HepG2 (cell line): Measurements from ENCODE around the gene DNMT3A. TPM values are rescaled to one million over a fixed set of nuclear protein-coding genes. Genes with fewer than 3 reads are reported as not detected.

Experiments used
- ATAC-seq: fragments of 200-7000 bp; cut with Tn5 transposase; 3 replicates; pipeline ENCODE4 v1.9.1; 2020; ENCODE audit warnings: mild to moderate bottlenecking, moderate library complexity
- BruUV-seq: library from RNA; stranded (reverse); fragments of 400-500 nt; replicated peaks from 2 replicates; lab custom pipeline; 2021; lab: Mats Ljungman, UMichigan
- CTCF ChIA-PET: fragments of 300-600 bp; formaldehyde crosslinking; extraction: SDS; loops from one replicate; lab custom pipeline; 2021; ENCODE audit warnings: low total read pairs, inconsistent platforms, low intra/inter-chr PET ratio; lab: Yijun Ruan, JAX
- POLR2A ChIA-PET: fragments of 350-600 bp; sonication (Branson Sonifier 250); formaldehyde crosslinking; loops from one replicate; lab custom pipeline; 2020; ENCODE audit warnings: antibody characterized with exemption, inconsistent platforms; lab: Yijun Ruan, JAX
- DNase-seq: peaks from one replicate; pipeline ENCODE4 v3.0.0-alpha.2; 2015; ENCODE audit warnings: low spot score
- FAIRE-seq: peaks from 3 replicates; lab custom pipeline; 2011; peaks lifted over from hg19 to GRCh38; lab: Jason Lieb, UNC
- H2AFZ ChIP-seq: one replicate; pipeline ENCODE4 v1.6.1; 2011; ENCODE audit warnings: low read length, inconsistent platforms
- H3K27ac ChIP-seq: fragments of 300-600 bp; 3 replicates; pipeline ENCODE4 v1.8.0; 2011; ENCODE audit warnings: mixed run types, mild to moderate bottlenecking, mixed read lengths, low read length, inconsistent platforms; ENCODE audit not compliant: insufficient read depth; ENCODE audit errors: extremely low read length
- H3K27me3 ChIP-seq, 2 experiments: fragments of 200-600 bp in 1 of 2; 2 replicates in 1 of 2; 3 replicates in 1 of 2; pipeline versions ENCODE4 v1.6.0 to v1.8.0; 2011; ENCODE audit warnings: low read length in 2 of 2, mild to moderate bottlenecking in 2 of 2, moderate library complexity in 2 of 2, inconsistent platforms in 1 of 2; ENCODE audit not compliant: insufficient read depth in 2 of 2, control insufficient read depth in 1 of 2
- H3K36me3 ChIP-seq, 2 experiments: fragments of 200-600 bp in 1 of 2; replicated peaks in 1 of 2; 2 replicates in 1 of 2; 3 replicates in 1 of 2; pipeline versions ENCODE4 v1.5.1 to v1.8.0; 2011; ENCODE audit warnings: low read length in 2 of 2, inconsistent platforms in 1 of 2; ENCODE audit not compliant: insufficient read depth in 2 of 2, control insufficient read depth in 1 of 2
- H3K4me1 ChIP-seq: 2 replicates; pipeline ENCODE4 v1.5.1; 2012; ENCODE audit warnings: low read length, inconsistent platforms; ENCODE audit not compliant: insufficient read depth
- H3K4me2 ChIP-seq: 2 replicates; pipeline ENCODE4 v1.6.0; 2011; ENCODE audit warnings: low read depth, low read length, inconsistent platforms
- H3K4me3 ChIP-seq, 3 experiments: fragments of 200-600 bp in 1 of 3; sonication (generic), shearing (Covaris generic) in 1 of 3; replicated peaks in 1 of 3; 2 replicates each; pipeline ENCODE4 v1.5.1; 2011 to 2016; ENCODE audit warnings: low read length in 3 of 3, inconsistent platforms in 2 of 3, low read depth in 2 of 3, mild to moderate bottlenecking in 2 of 3, control low read depth in 1 of 3, mixed read lengths in 1 of 3; ENCODE audit not compliant: insufficient read depth in 1 of 3
- H3K79me2 ChIP-seq: one replicate; pipeline ENCODE4 v1.6.1; 2011; ENCODE audit warnings: low read length, inconsistent platforms; ENCODE audit not compliant: insufficient read depth
- H3K9ac ChIP-seq: 2 replicates; pipeline ENCODE4 v1.6.0; 2011; ENCODE audit warnings: mild to moderate bottlenecking, low read depth, low read length, inconsistent platforms; ENCODE audit not compliant: insufficient read depth
- H3K9me3 ChIP-seq: 2 replicates; pipeline ENCODE4 v1.5.1; 2012; ENCODE audit warnings: mild to moderate bottlenecking, low read length
- H4K20me1 ChIP-seq: 2 replicates; pipeline ENCODE4 v1.6.0; 2011; ENCODE audit warnings: inconsistent platforms, mild to moderate bottlenecking, low read length, moderate library complexity; ENCODE audit not compliant: insufficient read depth
- KAT7 ChIP-seq: IDR thresholded peaks from 2 replicates; pipeline ENCODE4 v1.6.1; 2018; ENCODE audit warnings: borderline replicate concordance, missing compliant biosample characterization
- LCORL ChIP-seq, 2 experiments: fragments of 450-650 bp in 1 of 2; sonication (generic) in 1 of 2; formaldehyde crosslinking in 1 of 2; IDR thresholded peaks; 2 replicates each; pipeline versions ENCODE4 v1.5.0 to v1.6.1; 2017 to 2020; ENCODE audit warnings: antibody characterized with exemption in 1 of 2, missing genetic modification reagents in 1 of 2
- MBNL3 ChIP-seq: fragments of 250-450 bp; sonication (Bioruptor Pico); conservative IDR thresholded peaks from 2 replicates; pipeline ENCODE4 v1.8.0; 2022; ENCODE audit warnings: mild to moderate bottlenecking, inconsistent platforms
- NFRKB ChIP-seq: fragments of 450-650 bp; IDR thresholded peaks from 2 replicates; pipeline ENCODE4 v1.6.1; 2017
- PHF20 ChIP-seq: sonication (generic); formaldehyde crosslinking; IDR thresholded peaks from 2 replicates; pipeline ENCODE4 v1.5.0; 2020; ENCODE audit warnings: mild to moderate bottlenecking, missing genetic modification reagents
- ZFY ChIP-seq: sonication (generic); formaldehyde crosslinking; IDR thresholded peaks from 2 replicates; pipeline ENCODE4 v1.4.0; 2020; ENCODE audit warnings: missing genetic modification reagents
- ZNF788 ChIP-seq: sonication (generic); formaldehyde crosslinking; IDR thresholded peaks from 2 replicates; pipeline ENCODE4 v1.5.0; 2020; ENCODE audit warnings: mild to moderate bottlenecking, missing genetic modification reagents, borderline replicate concordance
- WGBS: methylation state at CpG from one replicate; pipeline ENCODE4 v1.1.6; 2017; ENCODE audit warnings: low lambda C conversion rate; 5-methylcytosine and 5-hydroxymethylcytosine counted together
- in situ Hi-C: cut with HindIII; loops from 2 replicates; pipeline ENCODE4 v1.10.0; 2017; ENCODE audit warnings: low pct_unique_long_range_greater_than_20kb; ENCODE audit not compliant: extremely low pct_ligation_motif_present
- intact Hi-C: fragments of 100-400 bp; cut with micrococcal nuclease; formaldehyde crosslinking; loops from one replicate; pipeline ENCODE4 v1.10.0; 2022; ENCODE audit not compliant: unreplicated experiment
- polyA plus RNA-seq, 8 experiments: library from polyadenylated mRNA; depleted of rRNA in 3 of 8; stranded (reverse) in 7 of 8; unstranded in 1 of 8; fragments of >200 nt; fragmentation: Illumina TruSeq in 4 of 8; extraction: Trizol in 4 of 8; gene quantifications; 2 replicates each; pipeline versions ENCODE4 v1.2.1 to v1.2.3, GENCODE V29; 2011 to 2016; ENCODE audit warnings: low read depth in 4 of 8, missing spikeins in 1 of 8, mixed read lengths in 1 of 8; ENCODE audit not compliant: insufficient read depth in 1 of 8
- total RNA-seq, 5 experiments: library from RNA; depleted of rRNA; stranded (reverse); fragments of >200 nt; fragmentation: Illumina TruSeq; extraction: Trizol; gene quantifications; 2 replicates each; pipeline ENCODE4 v1.2.3, GENCODE V29; 2016; ENCODE audit warnings: low read depth in 1 of 5
- TF ChIP-seq, protein P1 (sequence below): sonication (generic); formaldehyde crosslinking; IDR thresholded peaks from 2 replicates; pipeline ENCODE4 v1.4.0; 2020; ENCODE audit warnings: missing genetic modification reagents
- TF ChIP-seq, protein P2 (sequence below): sonication (generic); formaldehyde crosslinking; IDR thresholded peaks from 2 replicates; pipeline ENCODE4 v1.5.0; 2020; ENCODE audit warnings: mild to moderate bottlenecking, low read depth, missing genetic modification reagents, borderline replicate concordance

The DNMT3A gene
- total and polyA plus RNA-seq, 2 of the 13 experiments (the other 11 are each of a cell fraction or from before 2014, with no cell fraction given): 14.7 to 29.1 TPM

DNA sequence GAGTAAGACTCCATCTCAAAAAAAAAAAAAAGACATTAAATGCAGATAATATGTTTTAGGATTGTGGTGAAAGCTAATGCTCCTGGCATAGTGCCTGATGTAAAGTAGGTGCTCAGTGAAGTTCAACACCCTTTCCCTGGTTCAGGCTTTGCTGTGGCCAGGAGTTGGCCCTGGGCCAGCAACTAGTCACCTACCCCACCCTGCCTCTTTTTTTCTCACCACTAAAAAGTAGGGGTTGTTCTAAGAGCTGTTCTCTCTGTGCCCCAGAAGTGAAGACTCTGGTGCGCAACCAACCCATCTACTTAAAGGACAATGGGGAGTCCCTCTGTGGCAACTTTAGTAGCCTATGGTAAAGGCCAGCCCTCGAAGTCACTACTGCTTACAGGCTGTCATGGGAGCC lies 75.9 kb downstream of the DNMT3A start:
- no peaks in the 10 kb centered on the region for H3K79me2 ChIP-seq
- BruUV-seq: no TSS peak
- H3K27ac ChIP-seq: no peak overlapping the region
- 78% methylated on average over 2 of the region's 2 CpGs for WGBS
- CTCF ChIA-PET: no interaction called here
- ATAC-seq (no peak), DNase-seq (no peak), FAIRE-seq (no peak)
- H3K9me3 ChIP-seq: no peaks in the 10 kb centered on the region
- H3K9ac ChIP-seq: no peak overlapping the region
- H3K4me1 ChIP-seq: peaks cover 31% of the 10 kb centered on the region
- H4K20me1 ChIP-seq: no peaks in the 10 kb centered on the region
- POLR2A ChIA-PET: no interaction called here
- intact Hi-C loops (no loop called here), in situ Hi-C loops (no loop called here)
- no peak overlapping the region for H2AFZ ChIP-seq
- H3K4me2 ChIP-seq: no peak overlapping the region
- H3K4me3 ChIP-seq: no peak overlapping the region
- H3K27me3 ChIP-seq: no peaks in the 10 kb centered on the region
- H3K36me3 ChIP-seq: no peaks in the 10 kb centered on the region
- TF ChIP-seq PHF20 (CRISPR knock-in tag): no peak
- TF ChIP-seq, protein P1, sequence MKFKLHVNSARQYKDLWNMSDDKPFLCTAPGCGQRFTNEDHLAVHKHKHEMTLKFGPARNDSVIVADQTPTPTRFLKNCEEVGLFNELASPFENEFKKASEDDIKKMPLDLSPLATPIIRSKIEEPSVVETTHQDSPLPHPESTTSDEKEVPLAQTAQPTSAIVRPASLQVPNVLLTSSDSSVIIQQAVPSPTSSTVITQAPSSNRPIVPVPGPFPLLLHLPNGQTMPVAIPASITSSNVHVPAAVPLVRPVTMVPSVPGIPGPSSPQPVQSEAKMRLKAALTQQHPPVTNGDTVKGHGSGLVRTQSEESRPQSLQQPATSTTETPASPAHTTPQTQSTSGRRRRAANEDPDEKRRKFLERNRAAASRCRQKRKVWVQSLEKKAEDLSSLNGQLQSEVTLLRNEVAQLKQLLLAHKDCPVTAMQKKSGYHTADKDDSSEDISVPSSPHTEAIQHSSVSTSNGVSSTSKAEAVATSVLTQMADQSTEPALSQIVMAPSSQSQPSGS (CRISPR knock-in tag): no peak
- TF ChIP-seq NFRKB: no peak
- 0 out of 2 replicates have a peak, but pooled peaks have one; percentile 13 for TF ChIP-seq LCORL (IDR thresholded peaks at IDR 0.05)
- no peak for TF ChIP-seq LCORL (CRISPR knock-in tag; IDR thresholded peaks at IDR 0.05)

DNA sequence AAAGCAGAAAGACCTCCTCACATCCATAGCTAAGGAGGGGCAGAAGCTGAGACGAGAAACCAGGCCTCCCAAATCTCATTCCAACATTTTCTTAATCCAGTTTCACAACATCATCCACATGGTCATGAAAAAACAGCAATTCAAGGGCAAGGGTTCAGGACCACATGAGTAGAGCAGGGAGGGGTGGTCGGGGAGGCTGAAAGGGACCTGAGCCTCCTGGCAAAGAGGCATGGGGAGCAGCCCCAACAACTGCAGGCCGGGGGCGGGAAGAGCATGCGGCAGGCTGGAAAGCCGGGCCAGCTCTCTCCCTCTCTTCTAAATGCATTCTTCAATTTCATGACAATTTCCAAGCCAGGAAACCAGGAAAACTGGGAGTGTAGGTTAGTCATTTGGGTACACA lies 76.7 kb downstream of the DNMT3A start:
- Histone ChIP-seq H3K4me3 (no peak overlapping the region), H3K79me2 (no peaks in the 10 kb centered on the region), H3K4me1 (peaks cover 38% of the 10 kb centered on the region), H3K36me3 (no peaks in the 10 kb centered on the region), H2AFZ (no peak overlapping the region), H3K4me2 (no peak overlapping the region), H3K9me3 (no peaks in the 10 kb centered on the region), H4K20me1 (no peaks in the 10 kb centered on the region), H3K9ac (no peak overlapping the region), H3K27ac (no peak overlapping the region), H3K27me3 (no peaks in the 10 kb centered on the region)
- WGBS: 83% methylated on average over 6 of the region's 6 CpGs
- TF ChIP-seq KAT7 (CRISPR knock-in tag) (no peak), ZFY (CRISPR knock-in tag) (0 out of 2 replicates have a peak, but pooled peaks have one; percentile 6), MBNL3 (CRISPR knock-in tag) (no peak), ZNF788 (CRISPR knock-in tag) (no peak)
- TF ChIP-seq, protein P2, sequence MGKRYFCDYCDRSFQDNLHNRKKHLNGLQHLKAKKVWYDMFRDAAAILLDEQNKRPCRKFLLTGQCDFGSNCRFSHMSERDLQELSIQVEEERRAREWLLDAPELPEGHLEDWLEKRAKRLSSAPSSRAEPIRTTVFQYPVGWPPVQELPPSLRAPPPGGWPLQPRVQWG (CRISPR knock-in tag): no peak
- FAIRE-seq: no peak
- no peak for DNase-seq
- ChIA-PET CTCF (no interaction called here), POLR2A (interaction anchor here (1.1 kb wide), 1 partner anchor 25 kb away, joined by 3 read pairs; no protein-coding TSS in a partner anchor)
- in situ Hi-C loops (no loop called here), intact Hi-C loops (no loop called here)
- ATAC-seq: no peak
- BruUV-seq: no TSS peak
